ENCODE data around the gene DPP6. TPM values are rescaled to one million over a fixed set of nuclear protein-coding genes. Genes with fewer than 3 reads are reported as not detected.

The DPP6 gene
- total RNA-seq, 8 experiments from 2014 or later: 0.07 to 21.1 (median 1.7) TPM

- in situ Hi-C loops (cut with MboI; ENCODE audit: low pct_unique_long_range_greater_than_20kb in 2 of 9, low sequenced_read_pairs in 9 of 9, unreplicated experiment in 9 of 9): no loop called here
- WGBS, 10 experiments: 0 to 100% (median 64%) methylated on average over 1 to 2 of the region's 4 CpGs; no CpG with 5 or more reads in 6 of the 10 experiments
- H3K4me3 ChIP-seq: no peak overlapping the region
- H3K27ac ChIP-seq: no peak overlapping the region
- no peaks in the 10 kb centered on the region for H3K4me1 ChIP-seq (replicated peaks in 1 of 2)
- no peak for ATAC-seq (replicated peaks in 6 of 8)
Observed at GRCh38 chr7:154795014-154795413, 742.8 kb downstream of the DPP6 start.

- Histone ChIP-seq H3K4me1 (replicated peaks in 1 of 2) (no peaks in the 10 kb centered on the region), H3K4me3 (no peak overlapping the region), H3K27ac (no peak overlapping the region)
- 0 to 94% (median 78%) methylated on average over 1 to 12 of the region's 13 CpGs; no CpG with 5 or more reads in 4 of the 10 experiments for WGBS, 10 experiments
- peak in 1 of 8 experiments; percentile 45 for ATAC-seq (replicated peaks in 6 of 8)
- in situ Hi-C loops (cut with MboI; ENCODE audit: low pct_unique_long_range_greater_than_20kb in 2 of 9, low sequenced_read_pairs in 9 of 9, unreplicated experiment in 9 of 9): no loop called here
Observed at GRCh38 chr7:154795437-154795836, 743.2 kb downstream of the DPP6 start.

- in situ Hi-C loops (cut with MboI; ENCODE audit: low pct_unique_long_range_greater_than_20kb in 2 of 9, low sequenced_read_pairs in 9 of 9, unreplicated experiment in 9 of 9): no loop called here
- ATAC-seq (replicated peaks in 6 of 8): no peak
- H3K27ac ChIP-seq: no peak overlapping the region
- H3K4me1 ChIP-seq (replicated peaks in 1 of 2): no peaks in the 10 kb centered on the region
- H3K4me3 ChIP-seq: no peak overlapping the region
- WGBS, 10 experiments: 45 to 89% (median 80%) methylated on average over 1 to 2 of the region's 3 CpGs; no CpG with 5 or more reads in 7 of the 10 experiments
Observed at GRCh38 chr7:154804449-154804848, 752.3 kb downstream of the DPP6 start.

GRCh38 chr7:154812027-154812426, 759.8 kb downstream of the DPP6 start:
- Histone ChIP-seq H3K27ac (no peak overlapping the region), H3K4me1 (replicated peaks in 1 of 2) (no peaks in the 10 kb centered on the region), H3K4me3 (no peak overlapping the region)
- WGBS, 10 experiments: 0 to 100% (median 33%) methylated on average over 1 of the region's 1 CpG; no CpG with 5 or more reads in 4 of the 10 experiments
- ATAC-seq (replicated peaks in 6 of 8): no peak
- in situ Hi-C loops (cut with MboI; ENCODE audit: low pct_unique_long_range_greater_than_20kb in 2 of 9, low sequenced_read_pairs in 9 of 9, unreplicated experiment in 9 of 9): no loop called here

- ATAC-seq (replicated peaks in 6 of 8): no peak
- in situ Hi-C loops (cut with MboI; ENCODE audit: low pct_unique_long_range_greater_than_20kb in 2 of 9, low sequenced_read_pairs in 9 of 9, unreplicated experiment in 9 of 9): no loop called here
- Histone ChIP-seq H3K4me3 (no peak overlapping the region), H3K27ac (no peak overlapping the region), H3K4me1 (replicated peaks in 1 of 2) (no peaks in the 10 kb centered on the region)
- 20 to 100% (median 58%) methylated on average over 1 to 7 of the region's 7 CpGs; no CpG with 5 or more reads in 1 of the 10 experiments for WGBS, 10 experiments
Observed at GRCh38 chr7:154817224-154817896, 765.2 kb downstream of the DPP6 start.

GRCh38 chr7:154827007-154827406, 774.8 kb downstream of the DPP6 start:
- Histone ChIP-seq H3K27ac (no peak overlapping the region), H3K4me3 (no peak overlapping the region), H3K4me1 (replicated peaks in 1 of 2) (no peaks in the 10 kb centered on the region)
- ATAC-seq (replicated peaks in 6 of 8): no peak
- WGBS, 10 experiments: 0 to 83% (median 28%) methylated on average over 1 to 2 of the region's 2 CpGs; no CpG with 5 or more reads in 2 of the 10 experiments
- in situ Hi-C loops (cut with MboI; ENCODE audit: low pct_unique_long_range_greater_than_20kb in 2 of 9, low sequenced_read_pairs in 9 of 9, unreplicated experiment in 9 of 9): no loop called here

- peak in 1 of 8 experiments; percentile 74 for ATAC-seq (replicated peaks in 6 of 8)
- no peak overlapping the region for H3K4me3 ChIP-seq
- 0 to 89% (median 54%) methylated on average over 1 to 7 of the region's 12 CpGs; no CpG with 5 or more reads in 2 of the 10 experiments for WGBS, 10 experiments
- no peaks in the 10 kb centered on the region for H3K4me1 ChIP-seq (replicated peaks in 1 of 2)
- H3K27ac ChIP-seq: no peak overlapping the region
- in situ Hi-C loops (cut with MboI; ENCODE audit: low pct_unique_long_range_greater_than_20kb in 2 of 9, low sequenced_read_pairs in 9 of 9, unreplicated experiment in 9 of 9): no loop called here
Observed at GRCh38 chr7:154832557-154833138, 780.5 kb downstream of the DPP6 start.

- 8 to 76% (median 64%) methylated on average over 2 to 4 of the region's 13 CpGs; no CpG with 5 or more reads in 4 of the 10 experiments for WGBS, 10 experiments
Observed at GRCh38 chr7:154836021-154836448, 783.8 kb downstream of the DPP6 start.

GRCh38 chr7:154837087-154837486, 784.9 kb downstream of the DPP6 start:
- Histone ChIP-seq H3K4me1 (replicated peaks in 1 of 2) (no peaks in the 10 kb centered on the region), H3K4me3 (no peak overlapping the region), H3K27ac (no peak overlapping the region)
- in situ Hi-C loops (cut with MboI; ENCODE audit: low pct_unique_long_range_greater_than_20kb in 2 of 9, low sequenced_read_pairs in 9 of 9, unreplicated experiment in 9 of 9): no loop called here
- WGBS, 10 experiments: 60 to 100% (median 96%) methylated on average over 1 to 4 of the region's 8 CpGs; no CpG with 5 or more reads in 7 of the 10 experiments
- no peak for ATAC-seq (replicated peaks in 6 of 8)

More at GRCh38 chr7:154836021-154836448, 783.8 kb downstream of the DPP6 start:
- no peak for ATAC-seq (replicated peaks in 6 of 8)
- H3K4me1 ChIP-seq (replicated peaks in 1 of 2): no peaks in the 10 kb centered on the region
- H3K27ac ChIP-seq: no peak overlapping the region
- in situ Hi-C loops (cut with MboI; ENCODE audit: low pct_unique_long_range_greater_than_20kb in 2 of 9, low sequenced_read_pairs in 9 of 9, unreplicated experiment in 9 of 9): no loop called here
- no peak overlapping the region for H3K4me3 ChIP-seq

GRCh38 chr7:154837622-154838021, 785.4 kb downstream of the DPP6 start:
- ATAC-seq (replicated peaks in 6 of 8): no peak
- Histone ChIP-seq H3K4me1 (replicated peaks in 1 of 2) (no peaks in the 10 kb centered on the region), H3K4me3 (no peak overlapping the region), H3K27ac (no peak overlapping the region)
- in situ Hi-C loops (cut with MboI; ENCODE audit: low pct_unique_long_range_greater_than_20kb in 2 of 9, low sequenced_read_pairs in 9 of 9, unreplicated experiment in 9 of 9): no loop called here
- 21 to 83% (median 67%) methylated on average over 1 to 5 of the region's 5 CpGs; no CpG with 5 or more reads in 1 of the 10 experiments for WGBS, 10 experiments

GRCh38 chr7:154840086-154840485, 787.9 kb downstream of the DPP6 start:
- WGBS, 10 experiments: 0 to 80% (median 50%) methylated on average over 1 to 2 of the region's 7 CpGs; no CpG with 5 or more reads in 3 of the 10 experiments
- in situ Hi-C loops (cut with MboI; ENCODE audit: low pct_unique_long_range_greater_than_20kb in 2 of 9, low sequenced_read_pairs in 9 of 9, unreplicated experiment in 9 of 9): no loop called here
- no peaks in the 10 kb centered on the region for H3K4me1 ChIP-seq (replicated peaks in 1 of 2)

GRCh38 chr7:154841731-154842331, 789.6 kb downstream of the DPP6 start:
- Histone ChIP-seq H3K4me1 (replicated peaks in 1 of 2) (no peaks in the 10 kb centered on the region), H3K4me3 (no peak overlapping the region), H3K27ac (no peak overlapping the region)
- in situ Hi-C loops (cut with MboI; ENCODE audit: low pct_unique_long_range_greater_than_20kb in 2 of 9, low sequenced_read_pairs in 9 of 9, unreplicated experiment in 9 of 9): no loop called here
- peak in 2 of 8 experiments; percentile 50 for ATAC-seq (replicated peaks in 6 of 8)
- 0 to 80% (median 43%) methylated on average over 1 to 17 of the region's 18 CpGs; no CpG with 5 or more reads in 1 of the 10 experiments for WGBS, 10 experiments

More at GRCh38 chr7:154840086-154840485, 787.9 kb downstream of the DPP6 start:
- H3K4me3 ChIP-seq: no peak overlapping the region
- no peak overlapping the region for H3K27ac ChIP-seq
- ATAC-seq (replicated peaks in 6 of 8): no peak

- Histone ChIP-seq H3K4me3 (no peak overlapping the region), H3K27ac (no peak overlapping the region), H3K4me1 (replicated peaks in 1 of 2) (no peaks in the 10 kb centered on the region)
- no peak for ATAC-seq (replicated peaks in 6 of 8)
- in situ Hi-C loops (cut with MboI; ENCODE audit: low pct_unique_long_range_greater_than_20kb in 2 of 9, low sequenced_read_pairs in 9 of 9, unreplicated experiment in 9 of 9): no loop called here
- WGBS, 10 experiments: 0 to 73% (median 45%) methylated on average over 1 to 6 of the region's 6 CpGs
Observed at GRCh38 chr7:154842591-154842990, 790.4 kb downstream of the DPP6 start.

Data from motor neuron (in vitro differentiated cells).